GM06990 (cell line): ENCODE results near the gene ST6GALNAC2.

Experiments
- DNase-seq: peaks from one replicate; pipeline ENCODE4 v3.0.0-alpha.2; 2011; ENCODE audit not compliant: insufficient read length; ENCODE audit errors: extremely low read depth
- H3K27me3 ChIP-seq: replicated peaks from 2 replicates; pipeline ENCODE4 v1.6.0; 2011; ENCODE audit warnings: low read length; ENCODE audit not compliant: control insufficient read depth, insufficient read depth
- H3K36me3 ChIP-seq: 2 replicates; pipeline ENCODE4 v1.5.1; 2011; ENCODE audit warnings: low read length; ENCODE audit not compliant: control insufficient read depth, insufficient read depth
- H3K4me3 ChIP-seq: replicated peaks from 2 replicates; pipeline ENCODE4 v1.5.1; 2011; ENCODE audit warnings: low read depth, mild to moderate bottlenecking, control low read depth, low read length
- CTCF ChIP-seq: IDR thresholded peaks from 2 replicates; pipeline ENCODE4 v1.5.1; 2011; ENCODE audit warnings: low read length, control low read depth, mild to moderate bottlenecking, inconsistent platforms; ENCODE audit not compliant: insufficient read depth, poor library complexity, severe bottlenecking

ST6GALNAC2 gene

GRCh38 chr17:76576189-76576588 is 9.5 kb downstream of the ST6GALNAC2 start:
- TF ChIP-seq CTCF: no peak
- Histone ChIP-seq H3K36me3 (no peaks in the 10 kb centered on the region), H3K27me3 (no peaks in the 10 kb centered on the region), H3K4me3 (no peak overlapping the region)
- no peak for DNase-seq

- no peaks in the 10 kb centered on the region for H3K36me3 ChIP-seq
- no peak for TF ChIP-seq CTCF
- no peak for DNase-seq
- no peaks in the 10 kb centered on the region for H3K27me3 ChIP-seq
- no peak overlapping the region for H3K4me3 ChIP-seq
Observed at GRCh38 chr17:76575570-76575969, 10.1 kb downstream of the ST6GALNAC2 start.

GRCh38 chr17:76574166-76574565 is 11.5 kb downstream of the ST6GALNAC2 start:
- no peak for TF ChIP-seq CTCF
- H3K4me3 ChIP-seq: no peak overlapping the region
- no peaks in the 10 kb centered on the region for H3K36me3 ChIP-seq
- H3K27me3 ChIP-seq: no peaks in the 10 kb centered on the region
- no peak for DNase-seq

- H3K4me3 ChIP-seq: no peak overlapping the region
- no peaks in the 10 kb centered on the region for H3K27me3 ChIP-seq
- H3K36me3 ChIP-seq: no peaks in the 10 kb centered on the region
- TF ChIP-seq CTCF: no peak
- DNase-seq: no peak
Observed at GRCh38 chr17:76573096-76573495, 12.6 kb downstream of the ST6GALNAC2 start.

GRCh38 chr17:76572201-76572910 is 13.3 kb downstream of the ST6GALNAC2 start:
- no peak for DNase-seq
- H3K4me3 ChIP-seq: no peak overlapping the region
- no peak for TF ChIP-seq CTCF
- no peaks in the 10 kb centered on the region for H3K27me3 ChIP-seq
- no peaks in the 10 kb centered on the region; the same call in 1 of the 2 replicates for H3K36me3 ChIP-seq
